A673 (cell line): Measurements from ENCODE around the gene CAMKK2. TPM values are rescaled to one million over a fixed set of nuclear protein-coding genes. Genes with fewer than 3 reads are reported as not detected.

Experiments used
- BruUV-seq: library from RNA; stranded (reverse); fragments of 400-500 nt; replicated peaks from 2 replicates; lab custom pipeline; 2021; lab: Mats Ljungman, UMichigan
- CTCF ChIA-PET: fragments of 300-600 bp; sonication (Branson Sonifier 250); formaldehyde crosslinking; loops from one replicate; lab custom pipeline; 2022; ENCODE audit warnings: antibody characterized with exemption; lab: Charles Lee
- POLR2A ChIA-PET: fragments of 300-600 bp; sonication (Branson Sonifier 250); formaldehyde crosslinking; loops from one replicate; lab custom pipeline; 2022; ENCODE audit warnings: antibody characterized with exemption; ENCODE audit not compliant: low non-redundant PET; lab: Charles Lee
- DNase-seq: peaks from one replicate; pipeline ENCODE4 v3.0.0-alpha.2; 2015; ENCODE audit warnings: low spot score
- H3K27ac ChIP-seq: fragments of 200-600 bp; sonication (generic); 2 replicates; pipeline ENCODE4 v1.5.1; 2016; ENCODE audit warnings: mixed run types, low read depth, mild to moderate bottlenecking, mixed read lengths, antibody characterized with exemption, low read length; ENCODE audit not compliant: poor library complexity, severe bottlenecking
- H3K27me3 ChIP-seq: fragments of 200-600 bp; sonication (generic); replicated peaks from 2 replicates; pipeline ENCODE4 v1.6.1; 2017; ENCODE audit warnings: mixed run types, low read depth, mild to moderate bottlenecking, mixed read lengths, antibody characterized with exemption, low read length; ENCODE audit not compliant: insufficient read depth, poor library complexity
- H3K36me3 ChIP-seq: fragments of 200-600 bp; sonication (generic); 2 replicates; pipeline ENCODE4 v1.6.1; 2016; ENCODE audit warnings: mixed run types, mild to moderate bottlenecking, mixed read lengths, antibody characterized with exemption, low read length; ENCODE audit not compliant: insufficient read depth, poor library complexity, severe bottlenecking
- H3K4me1 ChIP-seq: fragments of 200-600 bp; sonication (generic); 2 replicates; pipeline ENCODE4 v1.6.1; 2017; ENCODE audit warnings: mixed run types, mild to moderate bottlenecking, mixed read lengths, antibody characterized with exemption, low read length; ENCODE audit not compliant: insufficient read depth, poor library complexity, severe bottlenecking
- H3K4me3 ChIP-seq: fragments of 200-600 bp; sonication (generic); 2 replicates; pipeline ENCODE4 v1.5.1; 2016; ENCODE audit warnings: low read depth, mixed run types, mild to moderate bottlenecking, mixed read lengths, low read length; ENCODE audit not compliant: poor library complexity, severe bottlenecking
- H3K9me3 ChIP-seq: fragments of 200-600 bp; sonication (generic); 2 replicates; pipeline ENCODE4 v1.6.1; 2016; ENCODE audit warnings: mixed run types, low read depth, mild to moderate bottlenecking, mixed read lengths, antibody characterized with exemption, low read length; ENCODE audit not compliant: poor library complexity, severe bottlenecking
- CTCF ChIP-seq: fragments of 300-800, 200-600 bp; sonication (generic); conservative IDR thresholded peaks from 2 replicates; pipeline ENCODE4 v1.5.1; 2017; ENCODE audit warnings: low read depth, mild to moderate bottlenecking, antibody characterized with exemption, low read length, moderate library complexity, mixed read lengths
- EZH2 ChIP-seq: fragments of 200-600 bp; sonication (generic); IDR thresholded peaks from 2 replicates; pipeline ENCODE4 v1.6.1; 2017; ENCODE audit warnings: borderline replicate concordance, low read depth, mild to moderate bottlenecking, mixed read lengths, antibody characterized with exemption, low read length; ENCODE audit not compliant: poor library complexity, severe bottlenecking
- intact Hi-C: fragments of 100-400 bp; cut with micrococcal nuclease; formaldehyde crosslinking; loops from one replicate; pipeline ENCODE4 v1.10.0; 2022; ENCODE audit not compliant: unreplicated experiment
- total RNA-seq: library from RNA; stranded (reverse); gene quantifications from 2 replicates; pipeline ENCODE4 v1.2.3, GENCODE V29; 2021

CAMKK2 gene
- total RNA-seq, 1 experiment from 2014 or later, result 33.0 TPM

GRCh38 chr12:121198949-121199348, 97.6 kb downstream of the CAMKK2 start:
- no peak overlapping the region for H3K4me3 ChIP-seq
- H3K36me3 ChIP-seq, result no peaks in the 10 kb centered on the region
- intact Hi-C loops, result no loop called here
- no peak for DNase-seq
- CTCF ChIA-PET, result no interaction called here
- no peaks in the 10 kb centered on the region for H3K9me3 ChIP-seq
- H3K4me1 ChIP-seq, result no peaks in the 10 kb centered on the region
- H3K27ac ChIP-seq, result no peak overlapping the region
- no TSS peak for BruUV-seq
- H3K27me3 ChIP-seq, result no peaks in the 10 kb centered on the region
- POLR2A ChIA-PET, result no interaction called here
- TF ChIP-seq EZH2, result no peak
- TF ChIP-seq CTCF, result no peak

- Histone ChIP-seq H3K4me3 (no peak overlapping the region), H3K27ac (no peak overlapping the region), H3K4me1 (no peaks in the 10 kb centered on the region), H3K27me3 (no peaks in the 10 kb centered on the region), H3K9me3 (no peaks in the 10 kb centered on the region), H3K36me3 (no peaks in the 10 kb centered on the region)
- no peak for DNase-seq
- BruUV-seq, result no TSS peak
- POLR2A ChIA-PET, result no interaction called here
- CTCF ChIA-PET, result no interaction called here
- intact Hi-C loops, result no loop called here
- TF ChIP-seq EZH2 (no peak), CTCF (no peak)
Observed at GRCh38 chr12:121196902-121197301, 99.6 kb downstream of the CAMKK2 start.

GRCh38 chr12:121191151-121191550, 105.4 kb downstream of the CAMKK2 start:
- intact Hi-C loops, result no loop called here
- no peaks in the 10 kb centered on the region for H3K4me1 ChIP-seq
- H3K27ac ChIP-seq, result no peak overlapping the region
- ChIA-PET CTCF (no interaction called here), POLR2A (no interaction called here)
- no peak for DNase-seq
- BruUV-seq, result no TSS peak
- no peaks in the 10 kb centered on the region for H3K27me3 ChIP-seq
- no peak overlapping the region for H3K4me3 ChIP-seq
- H3K36me3 ChIP-seq, result no peaks in the 10 kb centered on the region
- no peak for TF ChIP-seq CTCF
- no peak for TF ChIP-seq EZH2
- no peaks in the 10 kb centered on the region for H3K9me3 ChIP-seq
